HG02970 (cell line): Measurements from ENCODE around the gene CRNKL1.

Experiments used
- ATAC-seq: cut with Tn5 transposase; IDR thresholded peaks from one replicate; pipeline ENCODE4 v1.9.1; 2021; ENCODE audit warnings: mild to moderate bottlenecking, moderate library complexity, moderate number of reproducible peaks; ENCODE audit not compliant: unreplicated experiment, low FRiP score

CRNKL1 gene

GRCh38 chr20:20063941-20064702 lies 11.9 kb upstream of the CRNKL1 start:
- no peak for ATAC-seq

DNA sequence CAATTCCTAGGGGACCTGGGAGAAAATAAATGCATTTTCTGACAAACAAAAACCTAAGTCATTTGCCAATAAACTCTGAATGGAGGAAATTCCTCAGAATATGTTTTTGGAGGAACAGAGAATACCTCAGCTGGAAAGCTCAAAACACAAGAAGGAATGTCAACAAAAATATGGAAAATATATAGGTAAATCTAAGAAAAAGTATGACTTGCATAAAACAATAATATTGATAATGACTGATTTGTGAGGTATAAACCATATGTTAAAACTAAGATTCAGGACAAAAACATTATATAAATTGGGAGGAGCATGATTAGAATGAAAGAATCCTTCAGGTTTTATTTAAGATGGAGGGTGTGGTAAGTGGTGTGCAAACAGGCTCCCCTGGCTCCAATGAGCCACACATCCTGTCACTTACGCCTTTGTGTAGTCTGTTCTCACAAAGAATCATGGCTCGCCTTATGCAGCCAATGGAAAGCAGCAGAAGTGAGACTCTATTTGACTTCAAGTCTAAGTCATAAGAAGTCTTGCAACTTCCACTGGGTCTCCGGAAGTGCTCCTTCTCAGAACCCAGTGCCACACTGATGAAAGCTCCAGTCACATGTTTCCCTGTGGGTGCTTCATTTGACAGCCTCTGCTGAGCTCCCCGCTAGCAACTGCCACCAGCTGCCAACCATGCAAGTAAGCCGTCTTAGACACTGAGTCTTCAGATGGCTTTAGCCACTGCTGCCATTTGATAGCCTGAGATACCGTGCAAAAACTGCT lies 8.2 kb upstream of the CRNKL1 start:
- ATAC-seq: no peak

DNA sequence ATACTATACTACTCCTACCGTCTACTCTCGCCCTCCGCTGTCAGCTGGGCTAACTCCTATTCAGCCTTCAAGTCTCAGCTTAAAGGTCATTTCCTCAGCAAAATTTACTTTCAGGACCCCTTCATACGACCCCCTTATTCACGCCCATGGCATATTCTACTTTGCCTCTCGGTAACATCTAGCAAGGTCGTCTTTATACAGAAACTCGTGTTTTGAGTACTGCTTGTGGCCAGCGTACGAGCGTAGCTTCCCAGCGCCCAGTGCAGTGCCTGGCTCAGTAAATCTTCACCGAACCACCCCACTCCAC lies 546 bp downstream of the CRNKL1 start:
- no peak for ATAC-seq

DNA sequence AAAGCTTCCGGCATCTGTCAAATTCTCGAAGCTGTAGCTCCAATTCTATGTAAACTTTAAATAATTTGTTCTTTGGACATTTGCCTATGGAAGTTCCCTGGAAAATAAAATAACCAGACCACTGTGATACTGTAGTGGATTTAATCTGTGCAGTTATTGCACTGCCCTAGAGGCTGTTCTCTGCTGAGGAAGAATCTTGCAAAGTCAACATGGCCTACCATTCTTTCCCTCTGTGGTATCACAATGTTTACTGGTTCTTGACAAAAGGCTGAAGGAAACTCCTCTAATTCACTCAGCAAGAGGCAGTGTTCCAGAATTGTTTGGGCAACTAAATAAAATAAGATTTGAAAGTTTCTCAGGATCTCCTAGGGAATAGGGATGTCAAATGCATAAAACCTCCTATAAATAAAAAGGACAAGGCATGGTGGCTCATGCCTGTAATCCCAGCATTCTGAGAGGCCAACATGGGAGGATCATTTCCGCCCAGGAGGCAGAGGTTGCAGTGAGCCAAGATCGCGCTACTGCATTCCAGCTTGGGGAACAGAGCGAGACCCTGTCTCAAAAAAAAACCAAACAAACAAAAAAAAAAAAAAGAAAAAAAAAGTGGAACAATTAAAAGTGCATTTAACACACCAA lies 12.4 kb downstream of the CRNKL1 start:
- no peak for ATAC-seq

GRCh38 chr20:20038586-20038985 lies 13.7 kb downstream of the CRNKL1 start:
- ATAC-seq: no peak

DNA sequence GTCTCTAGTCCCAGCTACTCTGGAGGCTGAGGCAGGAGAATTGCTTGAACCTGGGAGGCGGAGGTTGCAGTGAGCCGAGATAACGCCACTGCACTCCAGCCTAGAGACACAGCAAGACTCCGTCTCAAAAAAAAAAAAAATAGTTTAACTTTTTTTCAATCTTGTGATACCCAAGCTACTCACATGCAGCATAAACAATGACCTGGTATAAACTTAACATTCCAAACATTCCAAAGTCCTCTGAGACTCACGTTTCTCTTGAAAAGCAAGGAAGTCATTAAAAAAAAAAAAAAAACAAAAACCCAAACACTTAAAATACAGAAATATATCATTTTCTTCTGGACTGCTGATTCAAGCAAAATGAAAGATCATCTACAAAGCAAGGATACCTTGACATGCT lies 14.3 kb downstream of the CRNKL1 start:
- no peak for ATAC-seq

- ATAC-seq: no peak
These were observed 15.5 kb downstream of the CRNKL1 start for GRCh38 chr20:20036756-20037155.

DNA sequence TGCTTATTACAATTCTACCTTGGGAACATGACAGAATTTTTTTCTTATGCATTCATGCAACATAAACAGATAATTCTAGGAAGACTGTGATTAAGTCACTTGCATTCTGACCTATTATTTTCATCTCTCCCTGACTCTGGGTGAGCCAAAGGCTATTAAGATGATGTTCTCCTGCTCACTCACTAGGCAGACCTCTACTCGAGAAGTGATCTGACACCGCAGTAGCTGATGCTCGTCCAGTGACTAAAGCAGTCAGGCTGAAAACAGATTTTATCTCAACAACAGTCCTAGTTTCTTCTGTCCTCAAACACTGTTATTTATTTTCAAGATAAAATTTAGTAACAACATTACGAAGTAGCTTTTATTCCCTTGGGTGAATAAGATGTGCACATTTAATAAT lies 17.8 kb downstream of the CRNKL1 start:
- no peak for ATAC-seq

DNA sequence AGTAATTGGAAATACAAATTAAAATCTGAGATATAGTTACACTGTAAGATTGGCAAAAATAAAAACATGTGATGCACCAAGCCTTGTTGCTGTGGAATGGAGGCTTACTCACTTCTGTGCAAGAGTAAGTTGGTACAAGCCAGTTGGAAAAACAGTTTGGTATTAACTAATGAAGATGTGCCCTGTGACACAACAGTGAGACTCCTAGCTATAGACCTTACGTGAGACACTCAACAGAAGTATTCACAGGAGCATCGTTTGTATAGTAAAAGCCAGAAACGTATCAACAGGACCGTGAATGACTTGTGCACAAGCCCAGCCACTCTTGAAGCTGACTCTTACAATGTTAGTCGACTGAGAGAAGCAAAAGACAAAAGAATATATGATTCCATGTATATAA lies 20.5 kb downstream of the CRNKL1 start:
- ATAC-seq: no peak

- ATAC-seq: no peak
These were observed 25.0 kb downstream of the CRNKL1 start for GRCh38 chr20:20027284-20027683.

DNA sequence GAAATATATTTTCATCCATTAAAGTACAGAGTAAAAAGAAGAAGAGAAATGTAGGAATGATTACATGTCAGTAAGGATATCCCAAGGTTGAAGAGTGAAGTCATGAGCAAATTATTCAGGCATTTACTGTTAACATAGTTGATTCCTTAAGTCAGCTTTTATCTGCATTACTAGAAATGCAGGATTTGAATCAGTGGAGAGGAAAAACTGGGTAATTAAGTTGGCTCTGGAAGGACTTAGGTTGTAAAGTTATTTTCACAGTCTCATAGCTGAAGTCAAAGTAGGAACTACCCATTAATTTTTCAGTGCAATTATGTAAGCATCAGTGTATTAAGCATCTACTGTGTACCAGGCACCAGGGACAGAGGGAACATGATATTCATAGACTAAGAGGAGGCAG lies 27.3 kb downstream of the CRNKL1 start:
- no peak for ATAC-seq

- no peak for ATAC-seq
These were observed 28.9 kb downstream of the CRNKL1 start for GRCh38 chr20:20023395-20023794.

DNA sequence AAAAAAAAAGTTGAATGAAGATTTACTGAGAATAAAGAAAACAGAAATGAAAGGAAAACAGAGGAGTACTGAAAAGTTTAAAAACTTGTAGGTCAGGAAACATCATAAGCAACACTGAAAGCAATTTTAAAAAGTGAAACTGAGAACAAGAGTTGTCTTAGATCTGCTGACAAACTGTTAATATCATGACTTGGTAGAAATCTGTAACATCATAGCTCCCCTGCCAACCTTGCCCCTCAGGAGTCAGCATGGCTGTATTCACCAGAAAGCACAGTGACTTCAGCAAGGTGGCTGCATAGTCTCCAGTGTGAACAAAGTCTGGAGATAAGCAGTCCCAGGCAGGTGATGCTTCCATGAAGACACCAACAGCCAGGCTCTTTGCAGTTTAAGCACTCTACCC lies 29.8 kb downstream of the CRNKL1 start:
- no peak for ATAC-seq

DNA sequence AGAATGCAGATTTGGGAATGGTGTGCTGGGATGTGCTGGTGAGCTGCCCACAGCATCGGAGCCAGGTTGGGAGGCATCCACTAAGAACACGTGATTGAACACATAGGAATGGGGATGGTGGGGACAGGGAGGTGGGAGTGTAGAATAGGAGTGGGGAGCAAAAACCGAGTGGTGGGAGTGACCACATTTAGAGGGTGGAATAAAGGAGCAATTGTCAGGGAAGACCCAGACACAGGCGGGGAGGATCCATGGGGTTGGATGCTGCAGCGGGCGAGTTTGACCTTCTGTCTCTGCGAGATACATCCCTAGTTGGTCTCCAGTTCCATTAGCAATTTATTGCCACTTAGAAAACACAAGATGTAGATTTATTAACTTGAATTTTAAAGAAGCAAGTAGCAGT lies 30.4 kb downstream of the CRNKL1 start:
- ATAC-seq: no peak

- no peak for ATAC-seq
These were observed 31.4 kb downstream of the CRNKL1 start for GRCh38 chr20:20020908-20021307.

GRCh38 chr20:20019123-20019522 lies 33.1 kb downstream of the CRNKL1 start:
- no peak for ATAC-seq

DNA sequence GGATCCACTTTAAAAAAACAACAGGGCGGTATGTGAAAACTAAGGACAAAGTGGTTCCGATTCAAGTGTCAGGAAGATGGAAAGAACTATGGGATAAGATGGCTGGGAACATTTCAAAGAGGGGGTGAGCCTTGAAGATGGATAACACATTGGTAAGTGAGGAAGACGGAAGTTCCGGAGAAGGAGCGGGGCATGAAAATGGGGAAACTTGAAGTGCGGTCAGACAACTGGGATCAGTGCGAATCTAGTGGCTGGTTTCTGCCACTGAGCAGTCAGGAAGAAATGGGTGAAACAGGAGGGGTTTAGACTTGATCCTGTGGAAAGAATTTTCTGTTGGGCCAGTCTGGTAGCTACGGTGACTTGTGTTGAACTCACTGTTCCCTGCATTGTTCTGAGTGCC lies 33.9 kb downstream of the CRNKL1 start:
- no peak for ATAC-seq

GRCh38 chr20:20017844-20018185 lies 34.5 kb downstream of the CRNKL1 start:
- ATAC-seq: peak; percentile 8

DNA sequence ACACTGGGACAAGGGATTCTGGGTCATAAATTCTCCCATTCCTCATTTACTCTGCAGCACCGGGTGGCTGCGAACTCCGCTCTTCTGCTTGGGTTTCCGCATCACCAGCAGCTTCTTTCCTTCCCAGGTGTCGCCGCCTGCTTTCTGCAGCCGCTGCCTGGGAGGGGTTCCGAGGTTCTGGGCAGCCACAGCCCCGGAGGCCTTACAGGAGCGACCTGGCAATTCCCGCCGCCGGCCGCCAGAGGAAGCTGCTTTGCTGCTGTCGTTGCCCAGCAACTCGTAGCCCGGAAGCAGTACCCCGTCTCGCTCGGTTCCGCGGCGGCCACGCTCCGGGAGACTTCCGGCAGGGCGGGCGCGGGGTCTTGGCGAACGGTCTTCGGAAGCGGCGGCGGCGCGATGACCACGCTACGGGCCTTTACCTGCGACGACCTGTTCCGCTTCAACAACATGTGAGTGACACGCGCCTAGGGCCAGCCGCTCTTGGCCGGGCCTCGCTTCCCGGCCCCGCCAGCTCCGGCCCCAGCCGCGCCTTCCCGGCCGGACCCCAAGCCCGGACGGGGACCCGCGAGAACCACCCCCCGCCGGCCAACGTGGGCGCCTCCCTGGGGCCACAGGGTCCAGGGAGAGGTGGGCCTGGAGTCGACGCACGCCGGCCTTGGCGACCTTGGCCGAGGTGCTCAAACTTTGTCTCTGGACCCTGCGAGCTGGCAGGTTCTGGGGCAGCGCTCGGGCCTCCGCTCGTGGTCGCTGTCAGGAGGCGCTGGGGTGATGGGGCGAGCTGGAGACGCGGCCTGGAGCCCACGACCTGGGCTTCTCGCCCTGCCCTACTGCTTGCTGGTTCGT lies 35.0 kb downstream of the CRNKL1 start, which contains the start of gene NAA20:
Gene NAA20, plus strand, starts transcription at position 362 of the 843 bp plus-strand sequence. Its CDS starts 35 bp downstream, at position 397.
- peak; percentile 97 for ATAC-seq

GRCh38 chr20:20014659-20015058 lies 37.6 kb downstream of the CRNKL1 start:
- no peak for ATAC-seq

- no peak for ATAC-seq
These were observed 39.7 kb downstream of the CRNKL1 start for GRCh38 chr20:20012541-20012940.
